Tongue (tissue), 2 donors: ENCODE results near the gene SERPINB12. TPM values are rescaled to one million over a fixed set of nuclear protein-coding genes. Genes with fewer than 3 reads are reported as not detected.

ENCODE experiments used
- DNase-seq: peaks from one replicate; pipeline ENCODE4 v3.0.0-alpha.2; 2015
- total RNA-seq: library from RNA; depleted of rRNA; stranded (reverse); fragments of >200 nt; gene quantifications from one replicate; pipeline ENCODE4 v1.2.3, GENCODE V29; 2014

The SERPINB12 gene
- 2.6 TPM for total RNA-seq

- DNase-seq, result no peak
Observed at GRCh38 chr18:63542069-63542468, at the start of gene SERPINB12. SERPINB12 (plus strand) TSS chr18:63542369; CDS start chr18:63556160, 13,791 bp downstream.

DNA sequence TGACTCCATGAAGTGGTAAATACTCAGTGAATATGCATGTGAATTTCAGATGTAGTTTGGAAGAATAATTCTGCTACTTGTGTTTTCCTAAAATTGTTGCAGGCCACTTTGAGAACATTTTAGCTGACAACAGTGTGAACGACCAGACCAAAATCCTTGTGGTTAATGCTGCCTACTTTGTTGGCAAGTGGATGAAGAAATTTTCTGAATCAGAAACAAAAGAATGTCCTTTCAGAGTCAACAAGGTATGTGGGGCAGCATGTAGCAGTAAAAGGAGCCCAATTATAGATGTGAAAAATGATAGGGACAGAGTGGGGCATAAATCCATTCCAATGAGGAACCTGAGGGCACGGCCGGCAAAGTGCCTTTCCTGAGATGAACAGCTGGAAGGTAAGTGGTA lies 49.3 kb upstream of the SERPINB12 start:
- no peak for DNase-seq

DNA sequence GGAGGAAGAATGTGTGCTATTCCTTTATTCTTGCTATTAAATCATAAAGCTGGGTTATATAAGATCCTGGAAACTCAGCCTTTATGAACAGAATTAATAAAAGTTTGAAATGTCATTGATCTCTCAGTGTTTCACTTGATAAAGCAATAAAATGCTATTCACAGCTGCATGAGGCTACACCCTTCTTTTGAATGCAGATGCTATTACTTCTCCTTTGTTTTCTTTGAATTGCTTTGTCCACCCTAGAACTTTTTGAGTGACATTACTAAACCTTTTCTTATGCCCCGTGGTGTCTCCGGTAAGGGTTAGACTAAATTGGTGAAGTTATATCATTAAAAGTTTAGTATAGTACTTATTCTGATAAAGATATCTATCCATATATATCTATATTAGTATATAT lies 46.5 kb upstream of the SERPINB12 start:
- no peak for DNase-seq

DNA sequence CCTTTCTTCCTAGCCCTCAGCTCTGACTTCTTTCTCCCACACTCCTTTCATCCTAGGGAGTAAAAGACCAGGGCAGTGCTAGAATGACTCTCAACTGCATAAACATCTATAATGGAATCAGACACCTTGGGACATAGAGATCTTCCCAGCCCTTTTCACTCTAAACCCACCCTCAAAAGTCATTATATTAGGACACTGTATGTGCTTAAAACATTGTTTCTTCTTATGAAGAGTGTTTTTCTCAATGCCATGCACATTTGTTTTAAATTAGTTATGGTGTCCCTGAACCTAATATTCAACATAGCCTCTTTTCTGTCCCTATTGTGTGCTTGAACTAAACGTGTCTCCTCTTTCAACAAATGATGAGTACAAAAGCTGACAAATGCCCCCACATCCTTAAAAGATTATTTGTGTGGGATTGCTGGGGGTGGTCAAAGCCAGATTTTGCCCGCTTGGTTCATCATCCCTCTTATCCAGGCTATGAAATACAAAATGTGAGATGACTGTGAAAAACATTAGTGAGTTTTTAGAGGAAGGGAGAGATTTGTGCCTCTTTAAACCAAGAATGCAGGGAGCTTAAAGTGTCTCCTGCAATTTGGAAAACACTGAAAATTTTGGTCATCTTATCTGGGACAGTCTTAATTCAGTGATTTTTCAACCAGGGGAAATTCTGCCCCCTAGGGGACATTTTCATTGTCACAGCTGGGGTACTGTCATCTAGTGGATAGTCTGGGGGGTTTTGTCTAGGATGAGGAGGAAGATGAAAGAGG lies 36.4 kb upstream of the SERPINB12 start:
- DNase-seq, result no peak

GRCh38 chr18:63506336-63506646 lies 35.9 kb upstream of the SERPINB12 start:
- no peak for DNase-seq

GRCh38 chr18:63508596-63508995 lies 33.6 kb upstream of the SERPINB12 start:
- DNase-seq, result peak; percentile 71

DNA sequence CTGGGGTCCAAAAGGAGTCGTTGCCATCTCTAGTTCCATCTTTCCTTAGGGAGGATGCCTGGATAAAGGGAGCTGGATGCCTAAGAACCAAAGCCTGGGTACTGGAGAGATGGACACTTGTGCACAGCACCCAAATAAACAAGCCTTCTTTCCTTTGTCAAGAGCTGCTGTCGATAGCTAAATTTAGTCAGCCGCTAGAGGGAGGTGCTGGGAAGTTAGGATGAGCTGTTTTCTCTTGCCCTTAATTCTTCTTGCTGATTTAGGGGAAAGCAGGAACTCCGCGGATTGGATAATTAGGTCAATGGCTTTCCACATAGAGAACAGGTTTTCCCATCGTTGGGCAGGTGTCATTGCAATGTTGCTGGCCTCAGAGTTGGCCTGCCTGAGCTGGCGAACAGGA lies 30.9 kb upstream of the SERPINB12 start:
- peak; percentile 47 for DNase-seq

- no peak for DNase-seq
Observed at GRCh38 chr18:63514326-63514725, 27.8 kb upstream of the SERPINB12 start.

DNA sequence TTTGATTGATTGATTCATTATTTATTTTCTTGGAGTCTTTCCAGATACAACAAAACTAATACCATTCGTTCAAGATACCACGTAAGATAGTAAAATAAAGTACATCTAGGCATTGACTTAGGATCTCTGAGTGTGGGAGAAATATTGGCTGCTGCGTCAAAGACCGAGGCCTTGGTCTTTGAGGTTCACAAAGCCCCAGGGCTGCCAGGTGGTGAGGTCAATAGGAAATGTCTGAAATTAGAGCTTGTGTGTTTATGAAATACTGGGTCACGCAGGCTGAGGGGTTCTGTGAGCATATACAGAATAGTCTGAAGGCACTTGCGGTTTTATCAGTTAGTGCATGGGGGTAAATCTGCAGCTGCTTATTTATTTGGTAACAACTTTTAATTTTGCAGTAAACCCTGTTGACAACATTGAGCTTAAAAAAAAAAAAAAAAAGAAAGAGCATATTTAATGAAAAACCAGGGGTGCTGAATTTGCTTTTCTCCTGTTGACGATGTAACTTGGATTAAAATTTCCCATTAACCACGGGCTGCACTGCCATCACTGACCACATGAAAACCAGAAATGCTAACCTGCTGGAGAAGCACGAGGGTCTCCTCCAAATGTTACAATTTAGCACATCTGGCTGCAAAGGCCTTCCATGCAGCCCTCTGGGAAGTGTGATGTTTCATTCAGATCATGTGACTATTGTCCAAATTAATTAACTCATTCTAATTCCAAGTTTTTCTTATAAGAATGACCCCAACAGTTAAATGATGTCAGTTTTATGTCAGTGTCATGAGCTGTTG lies 27.1 kb upstream of the SERPINB12 start:
- no peak for DNase-seq

DNA sequence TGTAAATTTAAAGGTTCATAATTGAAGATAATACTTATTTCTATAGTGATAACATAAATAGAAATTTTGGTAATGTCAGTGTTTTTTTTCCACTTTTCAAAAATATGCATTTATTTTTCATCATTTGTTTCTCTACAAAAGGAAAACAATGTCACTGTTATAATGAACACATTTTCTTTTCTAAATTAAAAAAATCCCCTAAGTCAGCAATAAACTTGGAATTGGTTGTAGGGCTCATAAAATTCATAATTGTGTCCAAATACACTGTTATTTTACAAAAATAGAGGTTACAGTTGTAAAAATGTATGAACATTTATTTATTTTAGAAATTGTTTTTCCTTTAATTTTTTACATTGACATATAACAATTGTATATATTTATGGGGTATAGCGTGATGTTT lies 26.4 kb upstream of the SERPINB12 start:
- DNase-seq, result no peak

- DNase-seq, result peak; percentile 93
Observed at GRCh38 chr18:63518178-63519012, 23.8 kb upstream of the SERPINB12 start.

- DNase-seq, result no peak
Observed at GRCh38 chr18:63520053-63520685, 22.0 kb upstream of the SERPINB12 start.

- no peak for DNase-seq
Observed at GRCh38 chr18:63523660-63524059, 18.5 kb upstream of the SERPINB12 start.

GRCh38 chr18:63527251-63527650 lies 14.9 kb upstream of the SERPINB12 start:
- DNase-seq, result no peak

DNA sequence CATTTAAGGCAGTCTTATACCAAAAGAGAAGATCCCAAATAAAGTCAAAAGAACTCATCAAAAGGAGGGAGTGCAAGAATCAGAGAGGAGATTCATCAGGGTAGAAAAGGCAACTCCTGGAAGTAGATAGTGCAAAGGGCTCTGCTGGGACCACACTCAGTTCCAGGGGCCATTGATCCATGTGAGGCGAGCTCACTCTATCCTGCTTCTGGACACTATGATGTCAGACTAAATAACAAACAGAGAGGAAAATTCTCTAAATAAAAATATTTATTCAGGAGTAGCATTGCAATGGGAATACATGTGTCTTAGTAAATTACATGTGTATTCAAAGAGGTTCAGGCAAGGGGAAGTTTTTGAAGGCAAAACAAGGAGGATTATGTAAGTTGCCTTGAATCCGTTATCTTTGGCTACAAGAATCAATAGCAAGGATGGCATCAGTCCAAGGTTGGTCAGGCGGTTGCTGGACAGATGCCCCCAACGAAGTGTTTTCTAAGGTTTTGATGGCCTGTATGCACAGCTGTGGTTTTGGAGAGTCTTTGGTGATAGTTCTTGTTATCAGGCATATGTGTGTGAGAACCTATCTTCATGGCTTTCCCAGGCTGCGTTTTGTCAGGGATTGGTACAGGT lies 13.2 kb upstream of the SERPINB12 start:
- DNase-seq, result no peak

DNA sequence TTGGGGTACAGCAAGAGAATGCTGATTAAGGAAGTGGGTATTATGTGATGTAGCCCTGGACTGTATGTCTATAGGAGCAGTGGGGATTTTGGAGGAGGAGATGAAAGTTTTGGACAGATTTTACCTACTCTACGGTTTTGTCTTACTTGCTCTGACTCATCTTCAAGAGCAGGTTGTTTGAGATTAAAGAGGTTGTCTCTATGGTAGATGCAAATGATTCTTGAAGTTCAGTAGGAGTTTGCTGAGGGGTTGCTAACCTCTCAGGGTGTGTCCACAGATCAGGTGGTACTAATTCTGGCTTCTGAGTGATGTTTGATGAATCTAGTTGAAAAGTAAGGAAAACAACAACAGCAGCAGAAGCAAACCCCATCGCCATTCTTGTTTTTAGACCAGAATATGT lies 9.7 kb upstream of the SERPINB12 start:
- no peak for DNase-seq

GRCh38 chr18:63534615-63535014 lies 7.6 kb upstream of the SERPINB12 start:
- DNase-seq, result no peak

DNA sequence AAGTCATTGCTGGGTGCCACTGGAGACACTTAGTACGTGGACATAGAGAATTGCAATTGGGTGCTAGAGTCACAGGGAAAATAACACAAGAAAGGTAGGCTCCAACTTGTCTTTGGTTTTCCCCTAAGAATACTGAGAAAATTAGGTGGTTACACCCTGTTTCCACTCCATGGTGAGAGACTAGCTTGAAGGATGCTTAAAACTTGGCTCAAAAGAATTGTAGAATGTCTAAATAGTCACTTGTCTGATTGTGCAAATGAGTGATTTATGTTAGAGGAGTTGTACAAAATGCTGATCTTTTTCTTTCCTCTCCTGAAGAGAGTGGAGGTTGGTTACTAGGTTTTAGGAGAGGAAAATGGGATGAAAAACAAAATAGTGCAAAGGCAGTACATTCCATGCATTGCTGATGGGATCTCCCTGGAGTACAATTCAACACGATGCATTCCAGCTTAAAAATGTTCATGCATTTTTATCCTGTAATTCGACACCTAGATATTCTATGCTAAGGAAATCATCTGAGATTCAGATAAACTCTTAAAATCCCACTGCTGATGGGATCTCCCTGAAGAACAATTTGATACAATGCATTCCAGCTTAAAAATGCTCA lies 2.2 kb upstream of the SERPINB12 start:
- DNase-seq, result no peak

- DNase-seq, result no peak
Observed at GRCh38 chr18:63544017-63544416, 1.8 kb downstream of the SERPINB12 start.

DNA sequence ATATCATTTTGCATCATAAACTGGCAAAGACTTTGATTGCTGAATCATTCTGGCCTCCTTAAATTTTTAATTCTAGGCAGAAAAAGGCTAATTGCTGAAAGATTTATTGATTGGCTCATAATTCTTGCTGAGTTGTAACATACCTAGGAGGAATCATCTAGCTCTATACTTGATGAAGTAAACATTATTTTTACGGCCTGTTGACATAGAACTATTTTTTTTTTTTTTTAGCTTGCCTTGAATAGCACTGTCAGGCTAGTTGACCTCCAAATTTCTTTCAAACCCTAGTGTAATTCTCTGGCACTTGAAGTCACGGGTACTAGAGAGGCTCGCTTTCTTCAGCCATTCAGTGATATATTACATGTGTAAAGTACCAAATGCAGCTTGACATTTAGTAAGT lies 2.8 kb downstream of the SERPINB12 start:
- DNase-seq, result no peak

- DNase-seq, result no peak
Observed at GRCh38 chr18:63550068-63550467, 7.9 kb downstream of the SERPINB12 start.

DNA sequence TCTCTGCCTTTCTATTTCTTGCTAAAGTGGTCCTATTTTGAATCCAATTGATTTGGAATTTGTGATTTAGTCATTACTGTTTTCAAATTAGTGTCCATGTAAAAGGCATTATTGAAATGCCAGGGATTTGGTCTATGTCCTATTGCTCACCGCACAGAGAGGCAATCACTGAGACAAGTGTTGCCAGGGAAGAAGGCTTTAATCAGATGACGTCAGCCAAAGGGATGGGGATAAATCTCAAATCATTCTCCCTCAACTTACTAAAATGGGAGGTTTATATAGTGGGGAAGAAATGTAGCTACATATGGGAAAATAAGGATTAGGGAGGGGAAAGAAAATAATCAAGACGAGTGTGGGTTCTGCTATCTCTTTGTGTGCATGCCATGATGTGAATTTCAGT lies 9.6 kb downstream of the SERPINB12 start:
- no peak for DNase-seq
